GM21367 (cell line): ENCODE measurements around the gene CUBN.
A peak's percentile ranks its signal among the peaks of the same experiment; 100 is the strongest.

Experiments used
- ATAC-seq: cut with Tn5 transposase; IDR thresholded peaks from one replicate; pipeline ENCODE4 v1.9.1; 2021; ENCODE audit not compliant: unreplicated experiment

Gene CUBN

GRCh38 chr10:16798571-16798970 lies 331.0 kb downstream of the CUBN start:
- no peak for ATAC-seq

DNA sequence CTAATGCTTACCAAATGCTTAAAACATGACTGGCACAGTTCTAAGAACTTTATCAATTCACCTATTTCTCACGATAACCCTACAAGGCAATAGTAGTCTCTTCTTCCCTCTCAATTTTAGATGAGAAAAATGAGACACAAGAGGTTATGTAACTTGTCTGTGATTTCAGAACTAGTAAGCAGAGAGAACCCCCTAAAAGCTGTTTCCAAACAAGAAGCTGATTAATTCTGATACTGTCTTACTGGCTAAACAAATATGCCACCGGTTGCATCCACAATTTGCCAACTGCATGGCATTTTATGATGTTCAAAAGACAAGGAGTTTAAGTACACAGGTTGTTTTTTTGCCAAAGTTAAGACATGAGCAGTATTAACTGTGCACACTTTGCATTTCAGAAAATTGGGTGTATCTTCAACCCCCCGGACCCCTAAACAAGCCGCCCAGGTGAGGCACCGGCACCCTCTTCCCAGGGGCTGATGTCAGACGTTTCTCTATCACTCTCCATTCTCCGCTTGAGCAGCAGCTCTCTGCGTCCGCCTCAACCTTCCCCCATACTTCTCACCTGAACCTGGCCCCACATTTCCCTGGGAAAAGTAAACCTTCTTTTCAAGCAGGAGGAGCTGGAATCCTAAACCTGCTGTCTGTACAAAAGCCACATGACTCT lies 334.1 kb downstream of the CUBN start:
- ATAC-seq = no peak

DNA sequence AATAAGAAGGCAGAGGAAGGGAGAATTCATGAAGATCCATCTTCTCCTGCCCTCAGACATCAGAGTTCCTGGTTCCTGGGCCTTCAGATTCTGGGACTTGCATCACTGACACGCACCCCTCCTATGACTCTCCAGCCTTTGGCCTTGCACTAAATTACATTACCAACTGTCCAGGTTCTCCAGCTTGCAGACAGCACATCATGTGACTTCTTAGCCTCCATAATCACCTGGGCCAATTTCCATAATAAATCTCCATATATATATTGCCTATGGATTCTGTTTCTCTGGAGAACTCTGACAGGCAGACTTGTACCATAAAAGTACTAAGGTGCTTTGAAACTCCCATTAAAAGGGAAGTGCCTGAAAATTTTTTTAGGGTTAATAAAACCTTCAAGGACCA lies 335.6 kb downstream of the CUBN start:
- ATAC-seq = no peak

- no peak for ATAC-seq
Observed at GRCh38 chr10:16792675-16793074, 336.9 kb downstream of the CUBN start.

- ATAC-seq = no peak
Observed at GRCh38 chr10:16789765-16790164, 339.8 kb downstream of the CUBN start.

- no peak for ATAC-seq
Observed at GRCh38 chr10:16789261-16789660, 340.4 kb downstream of the CUBN start.

GRCh38 chr10:16788778-16789177 lies 340.8 kb downstream of the CUBN start:
- no peak for ATAC-seq

GRCh38 chr10:16788125-16788524 lies 341.5 kb downstream of the CUBN start:
- ATAC-seq = no peak

- ATAC-seq = peak; percentile 68
Observed at GRCh38 chr10:16787361-16787791, 342.2 kb downstream of the CUBN start.

DNA sequence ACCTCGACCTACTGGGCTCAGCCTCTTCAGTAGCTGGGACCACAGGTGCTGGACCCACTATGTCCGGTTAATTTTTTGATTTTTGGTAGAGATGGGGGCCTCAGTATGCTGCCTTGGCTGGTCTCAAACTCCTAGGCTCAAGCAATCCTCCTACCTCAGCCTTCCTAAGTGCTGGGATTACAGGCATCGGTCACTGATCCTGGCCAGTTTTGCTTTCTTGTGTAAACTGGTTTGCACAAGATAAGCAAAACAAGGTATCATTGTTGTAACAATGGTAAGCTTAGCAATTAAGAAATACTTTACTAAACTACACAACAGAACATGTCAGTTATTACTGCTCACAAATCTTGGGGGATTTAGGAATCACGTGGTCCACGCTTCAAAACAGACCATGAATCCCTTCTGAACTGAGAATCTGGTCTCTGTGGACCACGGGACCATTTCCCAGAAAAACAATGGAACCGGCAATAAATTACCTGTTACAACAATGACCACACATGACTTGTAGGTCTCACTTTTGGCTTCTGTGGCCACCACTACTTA lies 349.2 kb downstream of the CUBN start:
- no peak for ATAC-seq

DNA sequence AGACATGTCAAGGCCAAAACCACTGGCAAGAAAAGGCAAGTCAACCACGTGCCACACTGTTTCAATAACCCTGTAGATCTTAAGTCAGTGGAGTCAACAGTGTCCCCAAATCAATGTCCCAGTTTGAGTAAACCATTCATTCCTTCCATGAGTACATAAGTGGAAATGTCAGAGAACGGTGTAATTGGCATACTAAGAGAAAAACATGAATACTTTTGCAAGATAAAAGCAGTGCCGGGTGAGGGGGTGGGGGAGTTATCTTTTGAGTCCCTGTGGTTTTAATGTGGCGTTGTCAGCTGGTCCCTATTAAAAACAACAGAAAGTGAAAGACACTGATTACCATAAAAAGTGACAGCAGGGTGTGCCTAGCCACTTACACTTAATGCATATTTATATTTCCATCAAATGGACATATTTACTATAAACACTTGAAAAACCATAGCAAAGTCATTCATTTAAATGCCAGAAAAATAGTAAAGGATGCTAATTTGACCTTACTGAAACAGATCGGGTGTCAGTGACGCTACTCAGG lies 350.2 kb downstream of the CUBN start:
- ATAC-seq = peak; percentile 61

GRCh38 chr10:16777473-16778370 lies 351.9 kb downstream of the CUBN start:
- ATAC-seq = peak; percentile 43

- no peak for ATAC-seq
Observed at GRCh38 chr10:16776896-16777295, 352.7 kb downstream of the CUBN start.
